Activated naive CD8-positive, alpha-beta T cell treated with anti-CD3 and anti-CD28 coated beads, Interleukin-2, amount 50 U/mL, for 24 hours (primary cell): ENCODE data around the gene NOX3.
"Not testable (repeated sequence)": the region's sequence is repeated elsewhere in the genome, so short reads cannot be mapped to it uniquely, and the experiment has no call there.

Source experiments
- ATAC-seq: fragments of 150-1000 bp; cut with Tn5 transposase; one replicate; pipeline ENCODE4 v1.10.0; 2021
- DNase-seq: peaks from one replicate; pipeline ENCODE4 v3.0.0; 2021
- H3K27ac Mint-ChIP-seq: one replicate; pipeline ENCODE4 v1.8.0; 2021; ENCODE audit warnings: mild to moderate bottlenecking, mixed read lengths
- H3K27me3 Mint-ChIP-seq: one replicate; pipeline ENCODE4 v1.8.0; 2021; ENCODE audit warnings: mixed read lengths
- H3K36me3 Mint-ChIP-seq: one replicate; pipeline ENCODE4 v1.8.0; 2021; ENCODE audit warnings: low read depth, mixed read lengths
- H3K4me1 Mint-ChIP-seq: one replicate; pipeline ENCODE4 v1.8.0; 2021; ENCODE audit warnings: mixed read lengths
- H3K4me3 Mint-ChIP-seq: one replicate; pipeline ENCODE4 v1.8.0; 2021; ENCODE audit warnings: mild to moderate bottlenecking, moderate library complexity, mixed read lengths
- H3K9me3 Mint-ChIP-seq: one replicate; pipeline ENCODE4 v1.8.0; 2021; ENCODE audit warnings: mixed read lengths

NOX3 gene

GRCh38 chr6:155455766-155456165 lies at the start of gene NOX3:
Gene NOX3 (minus strand): TSS chr6:155455839. CDS start chr6:155455800, 39 bp downstream.
- no peak for DNase-seq
- Mint-ChIP-seq H3K27ac (no peak within 1 kb of the TSS), H3K4me1 (no peaks in the 10 kb centered on the region), H3K9me3 (no peaks in the 10 kb centered on the region), H3K36me3 (peaks cover 1% of the 10 kb centered on the region), H3K27me3 (peaks cover 9% of the 10 kb centered on the region), H3K4me3 (no peak within 1 kb of the TSS)
- no peak for ATAC-seq

GRCh38 chr6:155504848-155505607 lies 49.4 kb upstream of the NOX3 start:
- Mint-ChIP-seq H3K27me3 (peaks cover 8% of the 10 kb centered on the region), H3K4me1 (peaks cover under 1% of the 10 kb centered on the region), H3K27ac (no peak overlapping the region), H3K36me3 (peaks cover 2% of the 10 kb centered on the region), H3K9me3 (peaks cover 4% of the 10 kb centered on the region), H3K4me3 (no peak overlapping the region)
- ATAC-seq (no peak), DNase-seq (no peak)

- Mint-ChIP-seq H3K4me1 (no peaks in the 10 kb centered on the region), H3K27me3 (peaks cover 5% of the 10 kb centered on the region), H3K9me3 (peaks cover 4% of the 10 kb centered on the region), H3K36me3 (peaks cover 2% of the 10 kb centered on the region), H3K4me3 (no peak overlapping the region), H3K27ac (no peak overlapping the region)
- ATAC-seq (no peak), DNase-seq (no peak)
Observed at GRCh38 chr6:155502393-155502792, 46.8 kb upstream of the NOX3 start.

GRCh38 chr6:155499574-155499973 lies 43.9 kb upstream of the NOX3 start:
- no peak for DNase-seq
- no peaks in the 10 kb centered on the region for H3K4me1 Mint-ChIP-seq
- ATAC-seq, result no peak
- H3K36me3 Mint-ChIP-seq, result peaks cover 2% of the 10 kb centered on the region
- H3K4me3 Mint-ChIP-seq, result no peak overlapping the region
- H3K27ac Mint-ChIP-seq, result no peak overlapping the region
- peaks cover 1% of the 10 kb centered on the region for H3K27me3 Mint-ChIP-seq
- H3K9me3 Mint-ChIP-seq, result peaks cover 4% of the 10 kb centered on the region

- Mint-ChIP-seq H3K27ac (no peak overlapping the region), H3K4me3 (no peak overlapping the region), H3K27me3 (peaks cover 1% of the 10 kb centered on the region), H3K4me1 (peaks cover 6% of the 10 kb centered on the region), H3K9me3 (peaks cover under 1% of the 10 kb centered on the region), H3K36me3 (no peaks in the 10 kb centered on the region)
- ATAC-seq (no peak), DNase-seq (no peak)
Observed at GRCh38 chr6:155498370-155498769, 42.7 kb upstream of the NOX3 start.

- peaks cover 1% of the 10 kb centered on the region for H3K27me3 Mint-ChIP-seq
- H3K4me3 Mint-ChIP-seq, result no peak overlapping the region
- no peak for ATAC-seq
- peaks cover 5% of the 10 kb centered on the region for H3K9me3 Mint-ChIP-seq
- no peak overlapping the region for H3K27ac Mint-ChIP-seq
- no peak for DNase-seq
- H3K36me3 Mint-ChIP-seq, result no peaks in the 10 kb centered on the region
- peaks cover 14% of the 10 kb centered on the region for H3K4me1 Mint-ChIP-seq
Observed at GRCh38 chr6:155497273-155497672, 41.6 kb upstream of the NOX3 start.

- no peak for DNase-seq
- Mint-ChIP-seq H3K4me1 (peaks cover 14% of the 10 kb centered on the region), H3K4me3 (no peak overlapping the region), H3K27me3 (no peaks in the 10 kb centered on the region), H3K27ac (no peak overlapping the region), H3K9me3 (peaks cover 5% of the 10 kb centered on the region), H3K36me3 (no peaks in the 10 kb centered on the region)
- no peak for ATAC-seq
Observed at GRCh38 chr6:155495011-155495768, 39.6 kb upstream of the NOX3 start.

GRCh38 chr6:155493694-155494143 lies 38.1 kb upstream of the NOX3 start:
- DNase-seq, result no peak
- H3K36me3 Mint-ChIP-seq, result no peaks in the 10 kb centered on the region
- ATAC-seq, result peak; percentile 70
- H3K27me3 Mint-ChIP-seq, result no peaks in the 10 kb centered on the region
- H3K27ac Mint-ChIP-seq, result peak overlapping the region; percentile 38
- H3K4me3 Mint-ChIP-seq, result no peak overlapping the region
- peaks cover 14% of the 10 kb centered on the region for H3K4me1 Mint-ChIP-seq
- H3K9me3 Mint-ChIP-seq, result peaks cover 5% of the 10 kb centered on the region

- Mint-ChIP-seq H3K27ac (no peak overlapping the region), H3K36me3 (no peaks in the 10 kb centered on the region), H3K9me3 (peaks cover 5% of the 10 kb centered on the region), H3K4me1 (peaks cover 14% of the 10 kb centered on the region), H3K4me3 (no peak overlapping the region), H3K27me3 (no peaks in the 10 kb centered on the region)
- DNase-seq (no peak), ATAC-seq (no peak)
Observed at GRCh38 chr6:155493026-155493693, 37.5 kb upstream of the NOX3 start.

- H3K36me3 Mint-ChIP-seq, result no peaks in the 10 kb centered on the region
- no peaks in the 10 kb centered on the region for H3K27me3 Mint-ChIP-seq
- ATAC-seq (no peak), DNase-seq (no peak)
- H3K4me3 Mint-ChIP-seq, result no peak overlapping the region
- H3K27ac Mint-ChIP-seq, result no peak overlapping the region
- H3K9me3 Mint-ChIP-seq, result peaks cover 5% of the 10 kb centered on the region
- peaks cover 14% of the 10 kb centered on the region for H3K4me1 Mint-ChIP-seq
Observed at GRCh38 chr6:155492061-155492735, 36.6 kb upstream of the NOX3 start.

GRCh38 chr6:155491421-155491820 lies 35.8 kb upstream of the NOX3 start:
- Mint-ChIP-seq H3K27me3 (no peaks in the 10 kb centered on the region), H3K27ac (no peak overlapping the region), H3K9me3 (peaks cover 5% of the 10 kb centered on the region), H3K36me3 (no peaks in the 10 kb centered on the region), H3K4me3 (no peak overlapping the region), H3K4me1 (peaks cover 14% of the 10 kb centered on the region)
- DNase-seq (no peak), ATAC-seq (no peak)

- DNase-seq, H3K4me3 Mint-ChIP-seq, ATAC-seq, H3K36me3 Mint-ChIP-seq, H3K27me3 Mint-ChIP-seq, H3K27ac Mint-ChIP-seq, H3K9me3 Mint-ChIP-seq, H3K4me1 Mint-ChIP-seq: not testable (repeated sequence)
Observed at GRCh38 chr6:155488197-155488596, 32.6 kb upstream of the NOX3 start.

- peaks cover 3% of the 10 kb centered on the region for H3K4me1 Mint-ChIP-seq
- H3K9me3 Mint-ChIP-seq, result peaks cover 3% of the 10 kb centered on the region
- H3K4me3 Mint-ChIP-seq, result no peak overlapping the region
- H3K27ac Mint-ChIP-seq, result no peak overlapping the region
- no peak for ATAC-seq
- no peaks in the 10 kb centered on the region for H3K27me3 Mint-ChIP-seq
- no peak for DNase-seq
- no peaks in the 10 kb centered on the region for H3K36me3 Mint-ChIP-seq
Observed at GRCh38 chr6:155487371-155488130, 31.9 kb upstream of the NOX3 start.
